ENCODE measurements around the gene PSMB7.

The PSMB7 gene

GRCh38 chr9:124377551-124378406, 37.5 kb downstream of the PSMB7 start:
- DNase-seq, result no peak

DNA sequence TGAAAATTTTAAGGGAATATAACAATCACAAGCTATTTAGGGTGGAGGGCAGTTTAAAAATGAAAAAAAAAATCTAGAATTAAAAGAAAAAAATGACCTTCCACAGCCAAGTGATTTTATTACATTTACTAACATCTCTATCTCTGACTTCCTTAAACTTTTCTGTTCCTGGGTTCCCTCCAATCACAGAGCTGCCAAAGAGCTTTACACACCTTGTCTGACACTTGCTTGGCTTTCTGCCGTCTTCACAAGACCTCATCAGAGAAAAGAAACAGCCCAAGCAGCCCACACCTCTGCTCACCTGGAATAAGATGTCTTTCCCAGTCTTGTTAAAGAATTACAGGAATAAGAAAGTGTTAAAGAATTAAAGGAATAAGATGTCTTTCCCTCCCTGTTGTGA, 38.9 kb downstream of the PSMB7 start:
- no peak for DNase-seq

DNA sequence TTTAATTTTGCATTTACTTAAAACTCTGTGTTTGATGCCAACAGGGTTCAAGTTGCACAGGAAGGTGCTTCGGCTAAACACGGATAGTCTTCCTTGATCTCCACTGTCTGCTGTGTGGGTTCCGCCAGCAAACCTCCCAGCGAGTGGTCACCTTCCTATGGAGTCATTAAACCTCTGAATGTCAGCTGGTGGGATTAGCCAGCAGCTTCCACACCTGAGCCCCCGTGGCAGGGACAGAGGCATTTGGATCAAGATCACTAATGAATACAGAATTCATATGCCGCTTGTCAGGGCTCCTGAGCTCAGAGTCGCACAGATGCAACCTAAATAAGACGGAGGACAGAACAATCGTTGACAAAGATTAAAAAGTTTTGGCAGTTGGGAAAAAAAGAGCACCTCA, 39.5 kb downstream of the PSMB7 start:
- no peak for DNase-seq

DNA sequence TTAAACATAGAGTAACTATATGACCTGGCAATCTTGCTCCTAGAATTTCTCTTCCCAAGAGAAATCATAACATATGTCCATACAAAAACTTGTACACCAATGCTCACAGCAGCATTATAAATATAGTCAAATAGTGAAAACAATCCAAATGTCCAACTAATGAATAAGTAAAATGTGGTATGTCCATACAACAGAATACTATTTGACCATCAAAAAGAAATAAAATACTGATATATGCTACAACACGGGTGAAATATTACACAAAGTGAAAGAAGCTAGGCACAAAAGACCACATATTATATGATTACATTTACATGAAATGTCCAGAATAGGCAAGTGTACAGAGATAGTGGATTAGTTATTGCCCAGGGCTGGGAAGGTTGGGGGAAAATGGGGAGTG, 41.4 kb downstream of the PSMB7 start:
- no peak for DNase-seq

DNA sequence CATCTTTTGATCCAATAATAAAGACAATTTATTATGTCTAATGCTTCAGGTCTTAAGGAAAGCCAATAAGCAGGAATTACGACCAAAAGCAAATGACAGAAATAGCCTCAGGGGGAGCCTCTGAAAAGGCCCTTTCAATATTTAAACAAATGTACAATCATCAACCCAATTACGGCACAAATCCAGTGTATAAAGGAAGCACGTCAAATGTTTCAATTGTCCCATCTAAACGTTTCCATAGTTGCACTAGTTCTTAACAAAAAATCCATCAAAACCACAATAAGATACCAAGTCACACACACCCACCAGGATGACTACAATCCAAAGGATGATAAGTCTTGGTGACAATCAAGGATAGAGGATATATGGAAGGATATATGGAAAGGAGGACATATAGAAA, 41.9 kb downstream of the PSMB7 start:
- DNase-seq, result no peak

GRCh38 chr9:124372038-124372437, 43.2 kb downstream of the PSMB7 start:
- DNase-seq, result no peak

- DNase-seq, result peak in 1 of 2 donors; percentile 54
Measured at GRCh38 chr9:124370896-124371582, 44.2 kb downstream of the PSMB7 start.

DNA sequence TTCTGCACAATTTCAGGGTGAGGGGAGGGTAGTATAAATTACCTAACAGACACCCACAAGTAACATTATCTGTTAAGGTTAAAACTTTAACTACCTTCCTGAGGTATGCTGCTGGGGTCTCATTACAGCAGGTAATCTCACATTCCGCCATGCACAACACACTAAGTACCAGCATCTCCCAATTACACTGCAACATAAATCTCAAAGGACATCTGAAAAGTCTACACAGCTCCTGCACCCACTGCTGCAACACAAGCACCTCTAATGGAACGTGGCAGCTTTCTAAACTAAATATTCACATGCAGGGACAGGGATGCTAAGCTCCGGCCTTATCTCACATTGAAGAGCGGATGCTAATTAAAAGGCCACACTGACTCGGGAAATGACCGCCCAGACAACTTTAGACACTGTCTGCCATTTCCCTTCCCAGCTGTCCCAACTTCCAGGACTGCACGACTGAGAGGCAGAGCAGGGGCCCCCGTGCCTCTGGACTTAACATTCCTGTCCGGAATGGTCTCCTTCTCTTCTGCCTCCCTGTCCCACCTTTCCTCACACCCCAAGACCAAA, 45.9 kb downstream of the PSMB7 start:
- no peak for DNase-seq

DNA sequence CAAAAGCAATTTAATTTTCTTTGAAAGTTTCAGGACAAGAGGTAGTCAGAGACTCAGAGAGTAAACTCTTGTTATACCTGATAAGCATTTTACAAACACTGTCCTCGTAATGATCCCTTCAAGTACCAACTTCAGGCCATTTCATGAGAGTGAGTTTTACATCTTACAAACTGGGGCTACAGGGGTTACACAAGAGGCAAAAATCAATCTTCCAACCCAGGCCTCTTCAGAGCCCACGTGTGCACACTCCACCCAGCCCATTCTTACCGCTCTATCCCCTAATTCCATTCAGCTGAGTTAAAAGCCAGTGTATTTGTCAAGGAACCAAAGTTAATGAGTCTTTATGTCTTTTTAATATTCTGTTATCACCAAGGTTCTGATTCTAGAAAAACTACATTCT, 46.5 kb downstream of the PSMB7 start:
- DNase-seq, result no peak

DNA sequence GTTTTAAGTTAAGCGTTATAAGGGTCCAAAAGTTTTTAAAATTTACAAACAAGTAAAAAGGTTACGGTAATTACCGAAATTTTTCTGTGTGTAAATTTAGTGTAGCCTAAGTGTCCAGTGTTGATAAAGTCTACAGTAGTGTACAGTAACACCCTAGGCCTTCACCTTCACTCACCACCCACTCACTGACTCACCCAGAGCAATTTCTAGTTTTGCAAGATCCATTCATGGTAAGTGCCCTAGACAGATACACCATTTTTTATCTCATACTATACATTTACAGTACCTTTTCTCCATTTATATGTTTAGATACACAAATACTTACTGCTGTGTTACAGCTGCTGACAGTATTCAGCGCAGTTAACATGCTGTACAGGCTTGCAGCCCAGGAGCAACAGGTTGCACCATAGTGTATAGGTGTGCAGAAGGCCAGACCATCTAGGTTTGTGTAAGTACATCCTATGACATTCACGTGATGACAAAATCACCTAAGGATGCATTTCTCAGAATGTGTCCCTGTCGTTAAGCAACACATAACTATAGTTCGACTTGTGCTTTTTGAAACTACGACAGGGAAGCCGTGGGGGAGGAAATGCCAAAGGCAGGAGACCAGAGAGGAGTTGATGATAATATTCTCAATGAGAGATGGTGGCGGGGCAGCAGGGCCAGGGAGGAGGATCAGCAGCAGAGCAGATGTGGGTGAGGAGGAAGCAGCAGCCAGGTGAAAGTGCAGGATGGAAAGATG, 48.6 kb downstream of the PSMB7 start:
- DNase-seq, result peak in 1 of 2 donors; percentile 48

DNA sequence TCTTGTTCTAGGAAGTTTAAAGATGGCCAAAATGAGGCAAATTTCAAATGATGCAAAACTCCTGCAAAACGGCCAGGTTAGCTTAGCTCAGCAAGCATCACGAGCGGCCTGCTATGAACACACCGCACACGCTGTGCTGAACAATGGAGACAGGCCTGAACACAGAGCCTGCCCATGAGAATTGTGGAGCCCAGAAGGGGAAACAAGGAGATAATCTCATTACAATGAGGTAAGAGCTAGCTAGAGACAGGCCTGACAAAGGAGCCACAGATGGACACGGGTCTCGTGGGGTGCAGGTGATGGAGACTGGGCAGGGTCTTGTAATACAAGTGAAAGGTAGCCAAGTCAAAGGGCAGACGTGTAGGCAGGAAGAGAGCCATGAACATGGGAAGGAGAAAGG, 50.2 kb downstream of the PSMB7 start:
- no peak for DNase-seq

GRCh38 chr9:124364141-124364540, 51.1 kb downstream of the PSMB7 start:
- no peak for DNase-seq

DNA sequence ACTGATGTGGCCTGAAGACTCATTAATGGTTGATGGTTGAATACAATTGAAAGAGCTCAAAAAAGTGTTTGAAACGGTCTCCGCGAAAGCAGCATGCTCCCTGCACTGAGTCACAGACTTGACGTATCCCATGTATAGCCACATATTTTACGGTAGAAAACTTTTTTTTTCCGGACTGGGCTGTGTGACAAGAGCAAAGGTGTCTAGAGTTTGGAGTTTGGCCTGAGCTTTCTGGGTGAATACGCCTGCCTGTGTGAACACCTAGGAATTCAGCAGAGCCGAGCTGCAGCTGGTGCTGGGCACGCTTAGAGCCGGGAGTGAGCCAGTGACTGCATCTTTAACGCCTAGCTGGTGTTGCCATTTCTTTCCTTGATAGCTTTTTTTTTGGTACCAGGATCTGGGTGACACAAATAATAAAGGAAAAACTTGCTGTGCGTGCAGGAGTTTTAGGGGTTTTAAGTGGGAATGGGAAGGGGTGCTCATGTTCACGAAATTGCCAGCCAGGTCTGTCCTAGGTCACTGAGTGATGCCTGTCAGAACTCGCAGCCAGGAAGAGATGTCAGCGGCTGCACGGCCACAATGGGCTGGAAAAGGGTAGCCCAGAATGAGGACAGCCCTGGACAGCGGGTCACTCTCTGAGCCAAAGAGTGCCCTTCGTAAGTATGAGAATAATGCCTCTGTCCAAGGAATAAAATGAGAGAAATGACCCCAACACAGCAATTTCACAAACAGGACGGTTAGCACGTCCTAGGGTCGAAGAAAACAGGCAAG, 51.7 kb downstream of the PSMB7 start:
- no peak for DNase-seq

DNA sequence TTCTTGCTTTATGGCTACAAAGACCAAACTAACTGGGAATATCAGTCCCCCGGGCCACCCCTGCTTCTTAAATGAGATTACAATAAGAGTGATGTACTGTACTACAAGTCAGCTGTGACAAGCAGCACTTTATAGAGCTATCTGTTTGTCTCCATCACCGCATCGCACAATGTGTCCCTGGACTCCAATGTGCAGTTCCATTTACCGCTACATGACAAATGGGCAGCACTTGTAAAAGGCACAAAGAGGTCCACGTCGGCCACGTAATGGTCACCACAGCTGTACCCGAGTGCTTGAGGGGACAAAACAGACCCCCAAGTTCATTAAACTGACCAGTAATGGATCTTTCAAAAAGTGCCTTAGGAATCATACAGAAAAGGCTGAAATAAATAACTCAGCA, 54.1 kb downstream of the PSMB7 start:
- no peak for DNase-seq

DNA sequence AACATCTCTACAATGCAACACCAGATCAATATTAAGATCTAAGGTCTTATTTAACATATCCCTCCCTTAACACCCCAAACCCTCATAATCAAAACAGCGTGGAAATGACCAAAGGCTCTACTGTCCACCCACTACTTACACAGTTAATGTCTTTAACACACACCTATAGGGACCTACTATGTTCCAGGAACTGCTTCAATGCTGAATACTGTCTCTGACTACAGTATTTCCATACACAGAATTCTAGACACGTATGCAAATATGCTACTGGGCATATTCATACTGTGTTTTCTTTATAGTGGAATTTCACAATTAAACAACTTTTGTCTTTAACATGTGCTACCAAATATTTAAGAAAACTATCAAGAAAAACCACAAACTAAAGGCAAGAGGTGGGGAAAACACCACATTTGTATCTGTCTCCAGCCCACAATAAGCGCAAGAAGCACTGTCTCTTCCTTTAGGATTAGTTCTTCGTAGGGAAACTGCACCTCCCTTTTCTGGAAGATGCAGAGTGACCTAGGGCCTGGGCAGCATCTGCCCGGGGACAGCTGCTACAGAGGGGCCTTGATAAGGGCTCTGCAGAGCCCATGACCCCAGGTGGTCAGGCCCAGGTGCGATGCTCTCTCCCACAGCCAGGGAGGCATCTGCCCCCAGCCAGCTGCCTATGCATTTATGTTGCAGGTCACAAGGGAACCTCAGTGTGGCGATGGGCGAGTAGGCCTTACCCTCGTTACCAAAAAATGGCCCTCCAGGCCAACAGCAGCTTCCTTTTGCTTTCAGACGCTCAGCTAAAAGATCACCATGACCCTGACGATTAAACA, 55.2 kb downstream of the PSMB7 start:
- no peak for DNase-seq

DNA sequence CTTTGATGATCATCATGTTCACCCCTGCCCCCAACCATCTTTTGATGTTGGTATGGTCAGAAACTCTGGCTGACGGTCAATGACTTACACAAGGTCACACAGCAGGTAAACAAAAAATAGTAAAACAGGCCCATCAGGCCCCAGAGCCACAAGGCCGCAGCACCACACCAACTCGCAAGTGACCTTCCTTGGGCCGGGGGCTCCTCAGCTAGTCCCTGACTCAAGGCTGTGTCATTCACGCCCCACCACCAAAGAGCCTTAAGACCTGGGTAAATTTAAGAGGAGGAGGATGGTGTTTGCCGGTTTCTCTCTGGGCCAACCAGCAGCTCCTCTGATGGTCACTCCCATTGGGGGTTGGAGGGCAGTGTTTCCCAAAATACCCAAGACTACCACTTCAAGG, 55.8 kb downstream of the PSMB7 start:
- no peak for DNase-seq

DNA sequence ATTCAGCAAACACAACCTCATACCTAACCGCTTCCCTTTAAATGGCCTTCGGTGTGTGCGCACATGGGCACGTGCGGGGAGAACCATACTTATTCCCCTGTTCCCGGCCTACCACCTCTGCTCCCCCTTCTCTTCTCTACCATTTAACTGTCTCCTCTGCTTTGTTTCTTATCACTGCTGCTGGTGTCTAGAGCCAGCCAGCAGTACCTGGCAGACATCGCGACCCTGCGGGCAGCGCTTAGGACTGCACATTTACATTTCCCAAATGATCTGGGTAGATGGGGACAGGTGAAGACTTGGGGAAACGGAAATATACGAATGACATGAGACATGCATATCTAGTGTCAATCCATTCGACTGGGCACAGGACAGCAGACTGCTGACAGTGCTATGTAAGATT, 56.6 kb downstream of the PSMB7 start:
- no peak for DNase-seq

DNA sequence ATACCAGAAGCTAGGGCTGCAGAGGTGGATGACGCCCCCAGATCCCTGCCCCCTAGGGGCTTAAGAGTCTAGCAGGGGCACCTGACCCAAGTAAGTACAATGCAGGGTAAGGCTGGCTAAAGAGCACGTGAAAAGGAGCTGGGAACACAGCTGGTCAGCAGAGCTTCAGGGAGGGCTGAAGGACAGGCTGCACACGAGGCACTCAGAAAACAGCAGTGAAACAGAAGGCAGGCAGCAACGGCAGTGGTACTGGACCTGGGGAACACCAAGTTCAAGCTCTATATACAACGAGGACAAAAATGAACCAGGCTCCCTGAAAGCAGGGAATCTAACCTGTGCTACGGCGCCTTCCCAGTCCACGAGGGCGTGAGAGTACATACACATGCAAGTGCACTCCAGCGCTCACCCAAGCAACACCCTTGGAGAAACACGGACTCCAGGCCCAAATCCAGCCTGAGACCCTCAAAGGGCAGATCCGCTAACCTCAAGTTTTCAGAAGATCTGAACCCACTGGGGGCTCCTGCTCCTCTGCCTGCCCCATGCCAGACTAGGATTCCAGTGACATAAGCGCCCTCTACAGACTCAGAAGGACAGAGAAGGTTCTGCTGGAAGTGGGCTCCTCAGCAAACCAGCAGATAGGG, 57.4 kb downstream of the PSMB7 start:
- peak in 1 of 2 donors; percentile 57 for DNase-seq

- DNase-seq, result no peak
Measured at GRCh38 chr9:124356745-124357390, 58.4 kb downstream of the PSMB7 start.

All from inflammatory macrophage (primary cell).